ENCODE measurements around the gene KIF20B.
"Not testable (repeated sequence)": the region's sequence is repeated elsewhere in the genome, so short reads cannot be mapped to it uniquely, and the experiment has no call there.

The KIF20B gene

GRCh38 chr10:89810908-89811525 is 109.6 kb downstream of the KIF20B start:
- DNase-seq (ENCODE audit: low read depth) = no peak
- TF ChIP-seq, protein P1, sequence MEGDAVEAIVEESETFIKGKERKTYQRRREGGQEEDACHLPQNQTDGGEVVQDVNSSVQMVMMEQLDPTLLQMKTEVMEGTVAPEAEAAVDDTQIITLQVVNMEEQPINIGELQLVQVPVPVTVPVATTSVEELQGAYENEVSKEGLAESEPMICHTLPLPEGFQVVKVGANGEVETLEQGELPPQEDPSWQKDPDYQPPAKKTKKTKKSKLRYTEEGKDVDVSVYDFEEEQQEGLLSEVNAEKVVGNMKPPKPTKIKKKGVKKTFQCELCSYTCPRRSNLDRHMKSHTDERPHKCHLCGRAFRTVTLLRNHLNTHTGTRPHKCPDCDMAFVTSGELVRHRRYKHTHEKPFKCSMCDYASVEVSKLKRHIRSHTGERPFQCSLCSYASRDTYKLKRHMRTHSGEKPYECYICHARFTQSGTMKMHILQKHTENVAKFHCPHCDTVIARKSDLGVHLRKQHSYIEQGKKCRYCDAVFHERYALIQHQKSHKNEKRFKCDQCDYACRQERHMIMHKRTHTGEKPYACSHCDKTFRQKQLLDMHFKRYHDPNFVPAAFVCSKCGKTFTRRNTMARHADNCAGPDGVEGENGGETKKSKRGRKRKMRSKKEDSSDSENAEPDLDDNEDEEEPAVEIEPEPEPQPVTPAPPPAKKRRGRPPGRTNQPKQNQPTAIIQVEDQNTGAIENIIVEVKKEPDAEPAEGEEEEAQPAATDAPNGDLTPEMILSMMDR (IDR thresholded peaks at IDR 0.05; ENCODE audit: low read depth, low read length, missing control alignments) = no peak
- in situ Hi-C loops (cut with HindIII; ENCODE audit: low sequenced_read_pairs) = no loop called here
- no peak overlapping the region for H3K4me3 ChIP-seq (ENCODE audit: low read depth, low read length)

DNA sequence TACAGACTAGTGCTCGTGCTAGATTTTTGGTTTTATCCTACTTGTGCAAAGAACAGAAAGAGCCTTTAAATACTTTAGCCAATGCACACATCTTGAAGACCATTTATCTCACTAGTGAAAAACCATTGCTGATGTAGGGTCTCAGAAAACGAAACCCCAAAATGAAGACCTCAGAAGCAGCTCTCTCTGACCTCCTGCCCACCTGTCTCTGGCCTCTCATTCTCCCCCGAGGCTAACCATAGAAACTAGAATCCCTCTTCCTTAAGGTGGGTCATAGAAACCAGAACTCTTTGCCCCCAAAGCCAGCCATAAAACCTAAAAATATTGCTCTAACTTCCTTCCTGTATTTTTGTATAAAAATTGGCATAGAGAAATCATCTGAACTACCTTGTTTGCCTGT is 112.2 kb downstream of the KIF20B start:
- in situ Hi-C loops (cut with HindIII; ENCODE audit: low sequenced_read_pairs) = no loop called here
- H3K4me3 ChIP-seq (ENCODE audit: low read depth, low read length) = no peak overlapping the region
- DNase-seq (ENCODE audit: low read depth) = no peak
- TF ChIP-seq, protein P1 (IDR thresholded peaks at IDR 0.05; ENCODE audit: low read depth, low read length, missing control alignments) = no peak

DNA sequence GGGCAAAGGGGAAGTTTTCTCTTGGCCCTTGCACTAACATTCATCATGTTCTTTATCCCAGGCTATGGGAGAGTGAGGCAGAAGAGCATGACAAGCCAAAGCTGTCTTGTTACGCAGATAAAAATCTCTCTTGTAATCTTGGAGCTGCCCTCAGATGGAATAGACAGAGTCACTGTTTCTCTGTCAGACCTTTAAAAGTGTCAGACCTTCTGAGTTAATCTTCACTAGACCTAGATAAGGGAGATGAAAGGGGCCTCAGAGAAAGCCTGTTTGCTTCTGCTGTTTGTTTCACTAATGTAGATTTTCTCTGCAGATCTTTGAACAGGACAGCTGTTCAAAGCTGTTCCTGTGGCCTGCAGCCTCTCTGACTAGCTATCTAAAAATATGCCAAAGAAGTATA is 112.9 kb downstream of the KIF20B start:
- DNase-seq (ENCODE audit: low read depth) = no peak
- TF ChIP-seq, protein P1 (IDR thresholded peaks at IDR 0.05; ENCODE audit: low read depth, low read length, missing control alignments) = no peak
- H3K4me3 ChIP-seq (ENCODE audit: low read depth, low read length) = no peak overlapping the region
- in situ Hi-C loops (cut with HindIII; ENCODE audit: low sequenced_read_pairs) = no loop called here

DNA sequence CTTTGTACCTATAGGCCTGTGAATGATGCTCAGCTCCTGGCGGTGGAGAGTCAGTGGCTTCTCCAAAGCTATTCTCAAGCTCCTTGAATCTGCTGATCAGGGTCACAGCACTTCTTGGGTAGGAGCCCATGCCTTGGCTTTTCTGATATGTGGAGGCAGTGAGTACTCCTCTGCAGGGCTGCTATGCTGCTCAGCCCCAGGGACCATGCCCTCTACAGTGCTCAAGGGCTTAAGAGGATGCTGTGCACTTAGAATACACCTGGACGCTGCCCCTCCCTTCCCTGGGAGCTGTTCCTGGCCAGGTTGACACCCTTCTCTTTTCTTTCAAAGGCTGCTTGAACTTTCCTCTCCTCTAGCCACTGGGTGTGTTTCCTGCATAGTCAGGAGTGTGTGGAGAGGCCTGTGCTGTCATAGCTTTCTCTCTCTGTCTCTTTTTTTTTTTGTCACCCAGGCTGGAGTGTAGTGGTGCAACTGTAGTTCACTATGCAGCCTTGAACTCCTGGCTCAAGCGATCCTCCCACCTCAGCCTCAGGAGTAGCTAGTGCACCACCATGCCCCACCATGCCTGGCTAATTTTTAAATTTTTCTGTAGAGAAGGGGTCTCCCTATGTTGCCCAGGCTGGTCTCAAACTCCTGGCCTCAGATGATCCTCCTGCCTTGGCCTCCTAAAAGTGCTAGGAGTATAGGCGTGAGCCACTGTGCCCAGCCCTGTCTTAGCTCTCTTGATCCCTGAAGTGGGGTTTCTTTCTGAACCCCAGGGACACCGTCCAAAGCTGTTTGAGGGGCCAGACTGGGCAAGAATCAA is 113.9 kb downstream of the KIF20B start:
- H3K4me3 ChIP-seq (ENCODE audit: low read depth, low read length) = no peak overlapping the region
- in situ Hi-C loops (cut with HindIII; ENCODE audit: low sequenced_read_pairs) = no loop called here
- TF ChIP-seq, protein P1 (IDR thresholded peaks at IDR 0.05; ENCODE audit: low read depth, low read length, missing control alignments) = no peak
- DNase-seq (ENCODE audit: low read depth) = no peak

DNA sequence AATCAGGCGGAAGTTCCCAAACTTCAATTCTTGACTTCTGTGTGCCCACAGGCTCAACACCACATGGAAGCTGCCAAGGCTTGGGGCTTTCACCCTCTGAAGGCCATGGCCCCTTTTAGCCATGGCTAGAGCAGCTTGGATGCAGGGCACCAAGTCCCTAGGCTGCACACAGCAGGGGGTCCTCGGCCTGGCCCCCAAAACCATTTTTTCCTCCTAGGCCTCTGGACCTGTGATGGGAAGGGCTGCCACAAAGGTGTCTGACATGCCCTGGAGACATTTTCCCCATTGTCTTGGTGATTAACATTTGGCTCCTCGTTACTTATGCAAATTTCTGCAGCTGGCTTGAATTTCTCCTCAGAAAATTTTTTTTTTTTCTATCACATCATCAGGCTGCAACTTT is 117.6 kb downstream of the KIF20B start:
- in situ Hi-C loops (cut with HindIII; ENCODE audit: low sequenced_read_pairs); H3K4me3 ChIP-seq (ENCODE audit: low read depth, low read length); DNase-seq (ENCODE audit: low read depth): not testable (repeated sequence)

Measured in astrocyte of the cerebellum (primary cell).